ENCODE results near the gene PNMA6E. TPM values are rescaled to one million over a fixed set of nuclear protein-coding genes. Genes with fewer than 3 reads are reported as not detected.
"Not testable (repeated sequence)": the region's sequence is repeated elsewhere in the genome, so short reads cannot be mapped to it uniquely, and the experiment has no call there.

Gene PNMA6E
- total RNA-seq, 2 experiments from 2014 or later: not detected

GRCh38 chrX:153408221-153408721, 7.1 kb upstream of the PNMA6E start:
- H3K36me3 Mint-ChIP-seq (ENCODE audit: low read depth): no peaks in the 10 kb centered on the region
- CTCF ChIA-PET: no interaction called here
- no peak overlapping the region for H3K4me3 Mint-ChIP-seq
- intact Hi-C loops (cut with micrococcal nuclease): no loop called here
- ATAC-seq: no peak
- no peaks in the 10 kb centered on the region for H3K27me3 Mint-ChIP-seq
- H3K27ac Mint-ChIP-seq: no peak overlapping the region
- no peaks in the 10 kb centered on the region for H3K9me3 Mint-ChIP-seq
- peaks cover 7% of the 10 kb centered on the region for H3K4me1 Mint-ChIP-seq (ENCODE audit: low read depth)
- DNase-seq: no peak
- POLR2A ChIA-PET: no interaction called here
- no peak for TF ChIP-seq CTCF (IDR thresholded peaks at IDR 0.05)

GRCh38 chrX:153407736-153408135, 6.6 kb upstream of the PNMA6E start:
- ChIA-PET CTCF (no interaction called here), POLR2A (no interaction called here)
- intact Hi-C loops (cut with micrococcal nuclease): no loop called here
- H3K36me3 Mint-ChIP-seq (ENCODE audit: low read depth): no peaks in the 10 kb centered on the region
- DNase-seq (no peak), ATAC-seq (no peak)
- no peak for TF ChIP-seq CTCF (IDR thresholded peaks at IDR 0.05)
- H3K9me3 Mint-ChIP-seq: no peaks in the 10 kb centered on the region
- H3K27ac Mint-ChIP-seq: no peak overlapping the region
- H3K27me3 Mint-ChIP-seq: no peaks in the 10 kb centered on the region
- no peak overlapping the region for H3K4me3 Mint-ChIP-seq
- peaks cover 7% of the 10 kb centered on the region for H3K4me1 Mint-ChIP-seq (ENCODE audit: low read depth)

- CTCF ChIA-PET: no interaction called here
- DNase-seq (no peak), ATAC-seq (no peak)
- Mint-ChIP-seq H3K4me1 (ENCODE audit: low read depth) (peaks cover 1% of the 10 kb centered on the region), H3K27me3 (no peaks in the 10 kb centered on the region), H3K9me3 (no peaks in the 10 kb centered on the region), H3K27ac (no peak overlapping the region), H3K36me3 (ENCODE audit: low read depth) (no peaks in the 10 kb centered on the region), H3K4me3 (no peak overlapping the region)
- POLR2A ChIA-PET: no interaction called here
- intact Hi-C loops (cut with micrococcal nuclease): no loop called here
- no peak for TF ChIP-seq CTCF (IDR thresholded peaks at IDR 0.05)
These were observed 5.8 kb upstream of the PNMA6E start for GRCh38 chrX:153406903-153407302.

GRCh38 chrX:153406011-153406410, 4.9 kb upstream of the PNMA6E start:
- no peak overlapping the region for H3K27ac Mint-ChIP-seq

GRCh38 chrX:153405426-153405825, 4.3 kb upstream of the PNMA6E start:
- Mint-ChIP-seq H3K4me1 (ENCODE audit: low read depth) (no peaks in the 10 kb centered on the region), H3K4me3 (no peak overlapping the region), H3K9me3 (no peaks in the 10 kb centered on the region), H3K27ac (no peak overlapping the region), H3K36me3 (ENCODE audit: low read depth) (no peaks in the 10 kb centered on the region), H3K27me3 (no peaks in the 10 kb centered on the region)
- CTCF ChIA-PET: interaction anchor here (1.5 kb wide), 1 partner anchor 65 kb away, joined by 3 read pairs; the partner anchor contains the start of gene HAUS7
- no peak for TF ChIP-seq CTCF (IDR thresholded peaks at IDR 0.05)
- ATAC-seq: no peak
- no peak for DNase-seq
- POLR2A ChIA-PET: no interaction called here
- intact Hi-C loops (cut with micrococcal nuclease): no loop called here

More at GRCh38 chrX:153406011-153406410, 4.9 kb upstream of the PNMA6E start:
- ChIA-PET POLR2A (no interaction called here), CTCF (interaction anchor here (1.5 kb wide), 1 partner anchor 65 kb away, joined by 3 read pairs; the partner anchor contains the start of gene HAUS7)
- Mint-ChIP-seq H3K9me3 (no peaks in the 10 kb centered on the region), H3K4me3 (no peak overlapping the region), H3K4me1 (ENCODE audit: low read depth) (no peaks in the 10 kb centered on the region), H3K36me3 (ENCODE audit: low read depth) (no peaks in the 10 kb centered on the region), H3K27me3 (no peaks in the 10 kb centered on the region)
- no peak for TF ChIP-seq CTCF (IDR thresholded peaks at IDR 0.05)
- ATAC-seq (no peak), DNase-seq (no peak)
- intact Hi-C loops (cut with micrococcal nuclease): no loop called here

- H3K27ac Mint-ChIP-seq; ATAC-seq; DNase-seq; H3K27me3 Mint-ChIP-seq; intact Hi-C loops (cut with micrococcal nuclease); H3K4me3 Mint-ChIP-seq; CTCF ChIA-PET; H3K9me3 Mint-ChIP-seq; H3K36me3 Mint-ChIP-seq (ENCODE audit: low read depth); H3K4me1 Mint-ChIP-seq (ENCODE audit: low read depth): not testable (repeated sequence)
- POLR2A ChIA-PET: interaction anchor here (0.7 kb wide), 1 partner anchor 247 kb away, joined by 3 read pairs; no protein-coding TSS in a partner anchor
These were observed 3.2 kb upstream of the PNMA6E start for GRCh38 chrX:153404333-153404732.
